ENCODE data around the gene WDR64.

The WDR64 gene

DNA sequence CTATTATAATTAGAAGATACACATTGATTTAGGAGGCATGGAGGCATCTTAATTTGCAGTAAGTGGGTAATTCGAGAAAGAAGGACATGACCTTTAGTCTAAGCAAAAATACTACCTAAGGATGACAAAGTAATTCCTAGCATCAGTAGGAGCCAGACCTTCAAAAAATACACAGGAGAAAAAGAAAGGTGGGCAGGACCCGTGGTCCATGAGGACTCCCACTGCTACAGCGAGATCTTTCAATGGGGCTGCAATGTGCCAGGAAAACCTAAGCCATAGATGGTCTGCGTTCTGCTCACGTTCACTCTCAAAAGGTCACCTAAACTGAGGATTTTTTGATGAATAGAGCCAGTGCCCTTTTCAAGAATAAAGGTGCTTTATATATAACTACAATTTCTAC, 185.3 kb downstream of the WDR64 start:
- DNase-seq (ENCODE audit: low read depth in 2 of 2) = no peak

DNA sequence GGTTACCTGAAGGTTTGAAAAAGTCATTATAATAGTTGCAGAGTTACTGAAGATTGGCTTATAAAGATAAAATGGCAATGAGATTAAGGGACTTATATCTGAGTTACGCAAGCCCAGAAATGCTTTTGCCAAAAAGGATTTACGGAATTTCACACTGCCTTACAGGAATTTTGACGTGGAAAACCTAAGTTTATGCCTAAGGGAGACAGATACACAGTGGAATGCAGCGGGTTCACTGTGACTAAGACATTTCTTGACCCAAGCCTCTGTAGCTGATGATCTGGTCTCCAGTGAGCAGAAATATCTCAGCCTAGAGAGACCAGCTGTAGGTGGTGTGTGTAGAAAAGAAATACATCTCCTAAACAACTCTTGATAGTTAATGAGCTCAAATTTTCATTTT, 185.8 kb downstream of the WDR64 start:
- DNase-seq (ENCODE audit: low read depth in 2 of 2) = no peak

DNA sequence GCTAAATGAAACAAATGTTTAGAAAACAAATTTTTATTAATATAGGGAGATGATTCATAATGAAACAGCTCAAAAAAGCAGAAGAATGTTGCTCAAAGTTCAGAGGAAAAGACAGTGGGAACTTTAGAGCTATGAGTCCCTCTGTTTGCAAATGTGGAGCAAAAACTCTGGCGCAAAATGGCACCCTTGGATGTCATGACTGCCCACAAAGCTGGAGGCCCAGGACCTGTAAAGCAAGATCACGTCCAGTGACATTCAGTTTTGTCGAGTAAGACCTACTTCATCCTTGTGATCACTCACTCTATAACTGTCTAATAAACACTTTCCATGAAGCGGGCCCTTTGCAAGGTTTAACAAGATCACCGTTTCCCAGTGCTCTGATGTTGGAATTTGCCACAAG, 186.8 kb downstream of the WDR64 start:
- DNase-seq (ENCODE audit: low read depth in 2 of 2) = no peak

DNA sequence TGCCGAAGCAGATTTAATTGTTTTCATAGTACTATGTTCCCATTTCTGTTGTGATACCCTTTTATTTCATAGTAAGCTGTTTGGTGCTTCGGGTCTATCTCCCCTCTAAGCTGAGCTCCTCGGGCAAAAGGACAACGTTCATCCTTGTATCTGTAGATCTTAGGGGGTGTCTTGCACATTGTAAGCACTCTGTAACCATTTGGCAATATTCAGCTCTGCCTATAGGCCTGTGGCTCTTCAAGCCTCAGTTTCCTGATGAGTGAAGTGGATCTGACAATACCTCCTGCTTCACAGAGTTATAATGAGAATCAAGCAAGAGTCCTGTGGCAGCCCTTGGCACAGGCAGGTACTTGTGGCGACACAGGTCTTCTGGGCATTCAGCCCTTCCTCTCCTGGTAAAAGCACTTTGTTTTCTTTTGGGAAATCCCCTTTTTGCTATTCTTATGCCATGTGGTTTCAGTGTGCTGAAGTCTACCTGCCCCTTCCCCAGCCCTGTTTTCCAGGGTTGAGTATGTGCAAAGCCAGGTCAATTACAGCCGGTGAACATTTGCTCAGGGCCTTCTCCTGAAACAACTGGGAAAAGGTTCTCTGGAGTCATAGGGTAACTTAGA, 187.4 kb downstream of the WDR64 start:
- DNase-seq (ENCODE audit: low read depth in 2 of 2) = no peak

DNA sequence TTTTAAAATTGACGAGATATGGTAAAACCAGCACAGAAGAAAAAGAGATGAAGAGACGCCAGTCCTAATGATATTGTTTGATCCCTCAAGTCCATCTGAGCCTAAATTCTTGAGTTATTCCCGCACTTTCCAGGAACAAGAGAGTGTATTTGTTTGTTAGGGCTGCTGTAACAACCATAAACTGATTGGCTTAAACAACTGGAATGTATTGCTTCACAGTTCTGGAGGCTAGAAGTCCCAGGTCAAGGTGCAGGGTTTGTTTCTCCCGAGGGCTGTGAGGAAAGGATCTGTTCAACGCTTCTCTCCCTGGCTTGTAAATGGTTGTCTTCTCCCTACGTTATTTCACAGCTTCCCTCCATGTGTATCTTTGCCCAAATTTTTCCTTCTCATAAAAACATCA, 188.1 kb downstream of the WDR64 start:
- DNase-seq (ENCODE audit: low read depth in 2 of 2) = no peak

DNA sequence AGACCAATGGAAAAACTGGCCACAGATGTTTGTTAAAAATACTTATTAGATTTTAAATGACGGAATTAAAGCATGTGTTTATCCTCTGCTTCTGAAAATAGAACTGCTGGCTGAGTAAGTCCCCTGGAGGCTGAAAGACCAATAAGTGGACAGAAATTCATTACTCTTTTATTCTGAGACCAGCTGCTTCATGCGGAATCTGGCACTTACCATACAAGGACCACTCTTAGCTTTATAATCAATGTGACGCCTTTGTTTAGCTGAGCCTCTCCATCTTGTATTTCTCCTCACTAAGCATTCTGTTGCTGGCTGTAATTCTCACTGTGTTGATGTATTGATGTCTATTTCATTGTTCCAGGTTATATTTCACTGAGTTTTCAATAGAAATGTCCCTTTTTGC, 189.6 kb downstream of the WDR64 start:
- no peak for DNase-seq (ENCODE audit: low read depth in 2 of 2)

DNA sequence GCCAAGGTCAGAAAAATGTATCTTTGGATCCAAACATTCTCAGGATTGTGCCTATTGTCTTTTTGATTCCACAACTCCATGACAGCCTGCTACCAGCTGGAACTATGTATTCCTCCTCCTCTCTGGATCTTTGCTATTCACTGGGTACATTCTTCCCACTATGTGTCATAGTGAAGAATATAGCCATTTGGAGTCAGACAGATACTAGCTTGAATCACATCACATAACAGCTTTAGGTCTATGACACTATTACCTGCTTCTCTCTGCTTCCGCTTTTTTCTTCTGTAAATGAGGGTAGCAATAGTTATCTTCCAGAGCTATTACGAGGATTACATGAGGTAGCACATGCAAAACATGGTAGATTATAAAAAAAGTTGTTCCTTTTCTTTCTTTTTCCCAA, 190.5 kb downstream of the WDR64 start:
- no peak for DNase-seq (ENCODE audit: low read depth in 2 of 2)

DNA sequence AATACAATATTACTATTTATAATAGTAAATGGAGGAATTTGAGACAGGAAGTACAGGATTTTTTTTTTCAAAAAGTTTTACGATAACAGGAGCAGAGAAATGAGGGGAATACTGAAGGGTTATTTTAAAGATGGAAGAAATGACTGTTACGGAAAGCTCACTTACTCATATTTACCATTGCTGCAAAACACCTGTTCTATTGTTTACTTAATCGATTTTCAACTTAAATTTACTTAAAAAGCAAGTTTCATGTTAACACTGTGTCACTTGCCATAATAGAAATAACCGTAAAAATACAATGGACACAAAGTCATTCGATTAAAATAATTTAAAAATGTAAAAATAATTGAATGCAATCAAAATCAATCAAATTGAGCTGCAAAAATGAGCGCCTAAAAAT, 192.5 kb downstream of the WDR64 start:
- no peak for DNase-seq (ENCODE audit: low read depth in 2 of 2)

DNA sequence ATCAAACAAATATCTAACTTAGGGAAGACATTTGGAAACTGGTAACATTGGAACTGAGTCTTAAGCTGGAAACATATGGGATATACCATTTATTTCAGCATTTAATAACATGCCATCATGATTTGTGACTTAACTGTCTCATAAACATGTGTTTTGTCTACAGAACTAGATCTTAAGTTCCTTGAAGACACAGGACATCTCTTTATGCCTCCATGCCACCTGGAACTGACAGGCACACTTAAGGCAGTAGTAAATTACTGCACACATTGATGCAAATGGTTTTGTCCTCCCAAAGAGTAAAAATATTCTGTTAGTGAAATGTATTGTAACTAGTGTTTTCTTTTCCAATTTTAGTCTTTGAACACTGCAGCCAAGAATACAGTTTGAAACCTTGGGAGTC, 194.3 kb downstream of the WDR64 start:
- no peak for DNase-seq (ENCODE audit: low read depth in 2 of 2)

DNA sequence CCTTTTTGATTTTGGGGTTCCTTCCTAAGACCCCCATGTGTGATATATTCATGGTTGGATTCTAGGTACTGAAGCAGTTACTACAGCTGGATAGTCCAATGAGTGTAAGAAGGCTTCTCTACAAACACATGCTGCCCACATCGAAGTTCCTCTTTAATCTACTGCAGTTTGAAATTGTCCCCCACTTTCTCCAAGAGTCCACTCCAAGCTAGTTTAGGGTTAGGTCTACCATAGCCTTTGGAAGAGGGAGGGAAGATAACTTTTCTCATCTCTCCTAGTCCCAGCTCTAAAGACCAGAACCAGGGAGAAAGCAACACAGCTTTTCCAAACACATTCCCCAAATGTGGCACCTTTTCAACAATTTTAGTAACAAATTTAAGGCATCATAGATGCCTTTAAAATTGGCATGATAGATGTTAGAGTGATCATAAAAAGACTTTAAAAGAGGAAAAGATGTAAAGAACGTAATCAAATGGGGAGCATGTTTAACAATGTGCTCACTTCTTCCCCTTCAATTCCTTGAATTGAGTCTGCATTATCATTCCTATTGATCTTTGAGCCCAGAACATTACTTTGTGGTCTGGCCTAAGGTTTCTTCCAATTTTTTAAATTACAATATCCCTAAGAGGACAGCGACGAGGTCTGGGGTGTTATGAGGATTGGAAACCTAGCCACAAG, 194.9 kb downstream of the WDR64 start:
- no peak for DNase-seq (ENCODE audit: low read depth in 2 of 2)

DNA sequence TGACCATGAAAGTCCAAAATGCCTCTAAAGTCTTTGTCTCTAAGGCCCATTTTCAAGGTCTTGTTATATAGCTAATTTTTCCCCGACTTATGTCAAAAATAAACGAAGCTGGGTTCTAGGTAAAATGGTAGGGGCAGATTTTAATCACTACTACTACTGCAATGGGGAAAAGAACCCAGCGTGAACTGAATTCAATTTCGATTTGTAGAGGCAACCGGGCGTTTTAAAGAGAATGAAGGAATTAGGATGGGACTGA, 195.4 kb downstream of the WDR64 start:
- no peak for DNase-seq (ENCODE audit: low read depth in 2 of 2)

DNA sequence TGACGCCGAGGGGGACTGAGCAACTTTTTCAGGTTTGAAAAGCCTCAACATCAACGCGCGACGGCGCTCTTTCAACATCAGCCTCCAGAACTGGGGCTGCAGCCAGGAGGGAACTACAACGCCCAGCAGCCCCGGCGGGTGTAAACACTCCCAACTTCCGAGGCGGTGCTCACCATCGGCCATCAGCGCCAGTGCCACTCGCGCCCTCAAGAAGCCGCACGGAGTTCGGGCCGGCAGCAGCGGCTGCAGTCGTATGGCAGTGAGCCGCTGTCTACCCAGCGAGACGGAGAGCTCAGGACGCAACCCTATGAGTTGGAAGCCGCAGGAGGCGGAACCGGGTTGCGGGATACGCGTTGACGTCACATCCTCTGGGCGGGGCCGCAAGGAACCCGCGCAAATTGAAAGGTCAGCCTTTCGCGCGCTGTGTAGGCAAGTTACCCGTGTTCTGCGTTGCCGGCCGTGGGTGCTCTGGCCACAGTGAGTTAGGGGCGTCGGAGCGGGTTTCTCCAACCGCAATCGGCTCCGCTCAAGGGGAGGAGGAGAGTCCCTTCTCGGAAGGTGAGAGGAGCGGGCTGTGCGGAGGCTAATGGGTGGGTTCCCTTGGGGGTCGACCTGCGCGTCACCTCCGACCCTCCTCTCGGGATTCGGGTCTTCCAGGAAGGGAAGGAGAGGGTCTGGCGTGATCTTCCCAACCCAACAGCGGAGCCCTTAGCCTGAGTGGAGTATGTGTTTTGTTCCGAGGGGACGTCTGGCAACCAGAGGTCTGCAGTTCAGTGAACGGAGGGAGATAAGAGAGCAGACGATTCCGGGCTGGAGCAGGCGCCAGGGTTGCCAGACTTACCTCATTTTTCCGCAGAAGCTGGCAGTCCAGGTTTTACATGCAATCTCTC, 196.0 kb downstream of the WDR64 start, which contains the start of gene EXO1:
TSS of gene EXO1 (plus strand) at position 409 of the 890 bp plus-strand sequence. CDS start 2,222 bp downstream, outside the sequence.
- DNase-seq (ENCODE audit: low read depth in 2 of 2) = peak; percentile 81 to 83

DNA sequence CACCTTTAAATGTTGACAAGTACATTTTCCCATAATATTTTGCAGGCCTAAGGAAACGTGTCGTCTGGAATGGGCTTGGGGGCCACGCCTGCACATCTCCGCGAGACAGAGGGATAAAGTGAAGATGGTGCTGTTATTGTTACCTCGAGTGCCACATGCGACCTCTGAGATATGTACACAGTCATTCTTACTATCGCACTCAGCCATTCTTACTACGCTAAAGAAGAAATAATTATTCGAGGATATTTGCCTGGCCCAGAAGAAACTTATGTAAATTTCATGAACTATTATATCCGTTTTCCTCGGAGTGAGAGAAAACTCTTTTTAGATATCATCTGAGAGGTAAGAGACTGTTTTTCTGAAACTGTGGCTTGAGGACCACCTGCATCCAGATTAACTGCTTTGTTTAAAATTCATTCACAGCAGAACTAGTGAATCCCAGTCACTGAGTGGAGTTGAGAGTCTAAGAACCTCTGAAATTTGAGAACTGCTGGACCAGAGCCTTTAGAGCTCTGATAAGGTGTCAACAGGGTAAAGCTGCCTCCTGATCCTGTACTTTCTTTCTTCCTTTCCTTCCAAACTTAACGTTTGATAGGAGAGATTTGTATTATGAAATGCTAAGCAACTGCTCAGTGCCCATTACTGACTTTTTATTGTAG, 196.7 kb downstream of the WDR64 start:
- DNase-seq (ENCODE audit: low read depth in 2 of 2) = no peak

DNA sequence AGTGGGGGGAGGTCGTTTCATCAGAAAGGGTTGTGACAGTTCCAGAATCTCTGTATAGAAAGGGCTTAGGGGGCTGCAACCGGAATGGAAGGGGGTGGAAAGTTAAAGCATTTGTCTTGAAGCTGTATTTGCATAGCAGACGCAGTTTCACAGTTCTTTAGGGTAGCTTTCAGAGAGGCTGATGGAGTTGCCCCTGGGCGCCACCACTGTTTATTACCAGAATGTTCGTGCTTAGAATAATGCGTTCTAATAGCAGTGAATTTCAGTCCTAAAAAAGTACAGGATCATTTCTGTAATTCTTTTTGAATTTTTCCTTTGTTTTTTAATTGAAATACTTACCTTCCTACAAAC, 197.2 kb downstream of the WDR64 start:
- no peak for DNase-seq (ENCODE audit: low read depth in 2 of 2)
